SK-N-MC (cell line): Measurements from ENCODE around the gene THAP11.

Experiments used
- DNase-seq: peaks from one replicate; pipeline ENCODE4 v3.0.0-alpha.2; 2011; ENCODE audit warnings: low read depth, low spot score
- H3K27ac ChIP-seq: fragments of 200-600 bp; sonication (generic); 2 replicates; pipeline ENCODE4 v1.5.1; 2016; ENCODE audit warnings: mixed run types
- H3K36me3 ChIP-seq: fragments of 200-600 bp; sonication (generic); 2 replicates; pipeline ENCODE4 v1.6.1; 2017; ENCODE audit warnings: antibody characterized with exemption, low read length, mixed read lengths; ENCODE audit not compliant: insufficient read depth
- H3K4me3 ChIP-seq: fragments of 200-600 bp; sonication (generic); 2 replicates; pipeline ENCODE4 v1.5.1; 2016
- H3K9ac ChIP-seq: fragments of 200-600 bp; sonication (generic); 2 replicates; pipeline ENCODE4 v1.8.0; 2017; ENCODE audit warnings: mixed run types, mixed read lengths; ENCODE audit not compliant: insufficient read length
- H3K9me3 ChIP-seq: fragments of 200-600 bp; sonication (generic); 2 replicates; pipeline ENCODE4 v1.6.1; 2017; ENCODE audit warnings: low read depth, mild to moderate bottlenecking, antibody characterized with exemption, low read length, moderate library complexity, mixed read lengths
- EZH2 ChIP-seq: fragments of 200-600 bp; sonication (generic); IDR thresholded peaks from one replicate; pipeline ENCODE4 v1.6.1; 2017; ENCODE audit warnings: antibody characterized with exemption
- FOXP2 ChIP-seq: optimal IDR thresholded peaks from 2 replicates; pipeline ENCODE3; 2011; ENCODE audit warnings: mild to moderate bottlenecking, moderate library complexity; ENCODE audit not compliant: insufficient read depth; ENCODE audit errors: extremely low read length, control extremely low read depth
- POLR2AphosphoS5 ChIP-seq: IDR thresholded peaks from 2 replicates; pipeline ENCODE4 v1.6.1; 2012; ENCODE audit warnings: mild to moderate bottlenecking, low read depth, low read length, borderline replicate concordance

The THAP11 gene

GRCh38 chr16:67841816-67842508, at the start of gene THAP11:
THAP11 (plus strand) TSS chr16:67842320; CDS start chr16:67842555, 235 bp downstream.
- TF ChIP-seq FOXP2: no peak
- TF ChIP-seq EZH2: no peak
- TF ChIP-seq POLR2AphosphoS5: peak; percentile 38; the same call in 1 of the 2 replicates
- DNase-seq: peak; percentile 68
- Histone ChIP-seq H3K9ac (peak within 1 kb of the TSS; percentile 87), H3K9me3 (no peaks in the 10 kb centered on the region), H3K27ac (peak within 1 kb of the TSS; percentile 98), H3K4me3 (peak within 1 kb of the TSS; percentile 90), H3K36me3 (no peaks in the 10 kb centered on the region)

GRCh38 chr16:67796099-67796718, 45.9 kb upstream of the THAP11 start:
- Histone ChIP-seq H3K4me3 (no peak overlapping the region), H3K9me3 (no peaks in the 10 kb centered on the region), H3K36me3 (no peaks in the 10 kb centered on the region; the same call in 1 of the 2 replicates), H3K9ac (no peak overlapping the region), H3K27ac (no peak overlapping the region)
- TF ChIP-seq FOXP2 (no peak), POLR2AphosphoS5 (no peak), EZH2 (no peak)
- DNase-seq: no peak

- no peak overlapping the region for H3K4me3 ChIP-seq
- H3K9me3 ChIP-seq: no peaks in the 10 kb centered on the region
- no peak overlapping the region for H3K9ac ChIP-seq
- H3K36me3 ChIP-seq: no peaks in the 10 kb centered on the region; the same call in 1 of the 2 replicates
- no peak overlapping the region for H3K27ac ChIP-seq
- TF ChIP-seq EZH2 (no peak), POLR2AphosphoS5 (no peak), FOXP2 (no peak)
- no peak for DNase-seq
Measured at GRCh38 chr16:67800338-67800926, 41.7 kb upstream of the THAP11 start.

GRCh38 chr16:67801241-67801640, 40.9 kb upstream of the THAP11 start:
- Histone ChIP-seq H3K9me3 (no peaks in the 10 kb centered on the region), H3K27ac (no peak overlapping the region), H3K4me3 (no peak overlapping the region), H3K9ac (no peak overlapping the region), H3K36me3 (no peaks in the 10 kb centered on the region; the same call in 1 of the 2 replicates)
- TF ChIP-seq FOXP2 (no peak), POLR2AphosphoS5 (no peak), EZH2 (no peak)
- no peak for DNase-seq

GRCh38 chr16:67801883-67802282, 40.2 kb upstream of the THAP11 start:
- Histone ChIP-seq H3K36me3 (no peaks in the 10 kb centered on the region; the same call in 1 of the 2 replicates), H3K9me3 (no peaks in the 10 kb centered on the region), H3K27ac (no peak overlapping the region), H3K9ac (no peak overlapping the region), H3K4me3 (no peak overlapping the region)
- TF ChIP-seq FOXP2 (no peak), EZH2 (no peak), POLR2AphosphoS5 (no peak)
- DNase-seq: no peak

- TF ChIP-seq EZH2: no peak
- TF ChIP-seq POLR2AphosphoS5: no peak
- TF ChIP-seq FOXP2: no peak
- Histone ChIP-seq H3K36me3 (no peaks in the 10 kb centered on the region; the same call in 1 of the 2 replicates), H3K27ac (no peak overlapping the region), H3K4me3 (no peak overlapping the region), H3K9me3 (no peaks in the 10 kb centered on the region), H3K9ac (no peak overlapping the region)
- no peak for DNase-seq
Measured at GRCh38 chr16:67803894-67804293, 38.2 kb upstream of the THAP11 start.

- peak overlapping the region; percentile 92 for H3K9ac ChIP-seq
- H3K36me3 ChIP-seq: no peaks in the 10 kb centered on the region; the same call in 1 of the 2 replicates
- DNase-seq: no peak
- H3K9me3 ChIP-seq: no peaks in the 10 kb centered on the region
- H3K4me3 ChIP-seq: peak overlapping the region; percentile 86
- no peak for TF ChIP-seq POLR2AphosphoS5
- TF ChIP-seq FOXP2: no peak
- no peak for TF ChIP-seq EZH2
- no peak overlapping the region for H3K27ac ChIP-seq
Measured at GRCh38 chr16:67804853-67805542, 37.1 kb upstream of the THAP11 start.
